Stimulated activated CD4-positive, alpha-beta T cell treated with anti-CD3 and anti-CD28 coated beads, TNF-alpha, amount 100 ng/mL, for 24 hours (primary cell): ENCODE data around the gene PNPLA3.
"Not testable (repeated sequence)": the region's sequence is repeated elsewhere in the genome, so short reads cannot be mapped to it uniquely, and the experiment has no call there.

Experiments used
- DNase-seq, 3 experiments: peaks; one replicate each; pipeline ENCODE4 v3.0.0-alpha.2; 2020; ENCODE audit warnings: low read depth in 3 of 3

The PNPLA3 gene

GRCh38 chr22:43889201-43889859, 34.3 kb upstream of the PNPLA3 start:
- DNase-seq: no peak

- DNase-seq: no peak
These were observed 33.7 kb upstream of the PNPLA3 start for GRCh38 chr22:43889860-43890253.

- DNase-seq: no peak
These were observed 32.7 kb upstream of the PNPLA3 start for GRCh38 chr22:43890901-43891331.

- DNase-seq: peak in 1 of 3 experiments; percentile 46
These were observed 32.0 kb upstream of the PNPLA3 start, which contains the start of gene PNPLA5 for GRCh38 chr22:43891360-43892182. Gene PNPLA5, minus strand, starts transcription at chr22:43892013. Its CDS starts 133 bp downstream, at chr22:43891880.

DNA sequence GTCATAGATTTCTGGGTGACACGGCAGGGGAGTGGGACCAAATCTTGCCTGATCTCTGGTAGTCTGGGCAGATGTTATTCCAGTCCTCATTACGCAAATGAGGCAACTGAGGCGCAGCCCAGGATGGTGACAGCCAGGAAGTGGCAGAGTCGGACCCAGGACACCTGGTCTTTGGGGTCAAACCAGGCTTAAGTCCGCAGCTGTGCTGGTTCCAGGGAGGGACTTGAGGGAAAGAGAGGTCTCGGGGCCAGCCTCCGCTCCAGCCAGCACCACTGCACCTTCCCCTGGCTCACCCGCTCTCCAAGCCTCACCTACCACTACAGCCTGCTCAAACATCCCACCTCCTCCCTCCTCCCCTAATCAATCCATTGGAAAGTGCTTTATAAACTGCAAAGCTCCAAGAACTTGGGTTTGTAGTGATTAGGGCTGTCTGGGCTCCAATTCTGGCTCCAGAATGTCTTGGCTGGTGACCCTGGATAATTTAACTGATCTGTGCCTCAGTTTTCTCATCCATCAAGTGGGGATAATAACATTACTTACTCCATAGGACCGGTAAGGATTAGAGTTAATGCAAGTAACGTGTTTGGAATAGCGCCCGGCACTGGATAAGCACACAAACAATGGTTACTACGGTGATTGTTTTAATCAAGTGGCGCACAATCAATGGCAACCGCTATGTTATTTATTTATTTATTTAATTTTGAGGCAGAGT, 31.3 kb upstream of the PNPLA3 start:
- DNase-seq: no peak

- DNase-seq: no peak
These were observed 30.3 kb upstream of the PNPLA3 start for GRCh38 chr22:43893266-43893665.

DNA sequence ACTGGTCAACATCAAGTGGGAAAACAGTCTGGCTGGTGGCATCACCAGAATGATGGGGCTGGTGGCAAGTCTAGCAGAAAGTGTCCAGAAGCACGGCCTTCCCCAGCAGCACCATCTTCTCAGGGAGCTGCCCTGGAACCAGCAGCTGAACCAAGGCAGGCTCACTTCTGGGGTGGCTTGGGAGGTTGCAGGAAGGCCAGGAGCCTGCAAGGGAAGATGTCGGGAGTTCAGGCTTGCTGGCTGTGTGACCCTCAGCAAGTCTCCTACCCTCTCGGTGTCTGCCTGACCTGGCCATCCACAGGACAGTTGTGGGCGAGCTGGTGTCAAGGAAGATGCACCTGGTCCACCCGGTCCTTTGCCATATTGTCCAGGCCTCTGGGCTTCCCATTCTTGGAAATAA, 29.5 kb upstream of the PNPLA3 start:
- no peak for DNase-seq

DNA sequence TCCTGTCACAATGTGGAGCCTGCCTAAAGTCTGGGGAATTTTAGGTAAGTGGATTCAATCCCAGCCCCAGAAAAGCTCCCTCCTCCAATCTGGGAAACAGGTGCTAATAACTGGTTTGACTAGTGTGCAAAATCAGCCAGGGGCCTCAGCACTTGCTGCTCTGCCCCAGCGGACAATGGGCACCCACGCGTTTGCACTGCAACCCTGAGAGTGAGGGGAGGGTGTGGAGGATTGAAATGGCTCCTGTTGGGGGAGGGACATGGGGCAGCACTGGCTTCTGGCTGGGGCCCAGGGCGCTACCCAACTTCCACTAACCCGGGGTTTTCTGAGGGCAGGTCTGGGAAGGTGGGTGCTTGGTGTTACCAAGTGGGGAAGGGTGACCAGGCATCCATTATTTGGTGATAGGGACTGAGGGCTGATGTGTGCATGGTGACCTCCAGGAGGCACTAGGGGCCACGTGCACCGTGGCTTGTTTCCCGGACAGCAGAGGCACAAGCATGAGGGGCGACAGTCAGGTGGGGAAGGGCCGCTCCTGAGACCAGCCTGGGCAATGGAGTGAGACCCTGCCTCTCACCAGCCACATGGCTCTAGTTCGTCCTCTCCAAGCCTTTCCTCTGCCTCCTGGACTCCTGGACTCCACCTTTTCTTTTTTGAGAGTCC, 27.5 kb upstream of the PNPLA3 start:
- DNase-seq: no peak

- DNase-seq: no peak
These were observed 25.8 kb upstream of the PNPLA3 start for GRCh38 chr22:43897751-43898261.

GRCh38 chr22:43900206-43900605, 23.4 kb upstream of the PNPLA3 start:
- no peak for DNase-seq

DNA sequence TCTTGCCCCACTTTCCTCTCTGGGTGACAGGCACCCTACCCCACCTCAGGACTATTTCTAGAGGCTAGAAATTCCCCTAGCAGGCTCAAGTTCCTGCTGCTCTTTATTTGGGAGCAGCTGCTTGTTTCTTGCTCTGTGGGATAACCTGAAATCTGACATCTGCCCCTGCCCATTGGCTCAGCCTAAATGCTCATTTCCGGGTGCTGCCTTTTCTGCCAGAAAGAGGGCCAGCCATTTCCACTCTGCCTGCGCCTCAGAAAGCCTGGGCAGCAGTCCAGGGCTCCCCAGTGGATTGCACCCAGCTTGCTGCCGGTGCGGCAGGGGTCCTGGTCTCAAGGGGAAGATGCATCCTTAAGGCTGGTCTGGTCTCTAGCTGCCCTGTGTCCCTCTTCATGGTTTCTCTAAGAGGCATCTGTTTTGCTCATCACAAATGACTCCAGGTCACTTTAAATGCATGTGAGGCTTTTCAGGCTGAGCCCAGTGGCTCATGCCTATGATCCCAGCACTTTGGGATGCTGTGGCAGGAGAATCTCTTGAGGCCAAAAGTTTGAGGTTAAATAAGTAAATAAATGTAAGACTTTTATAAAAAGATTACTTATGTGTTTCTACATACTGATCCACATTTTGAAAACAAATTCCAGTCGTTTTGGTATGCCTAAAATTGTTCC, 21.5 kb upstream of the PNPLA3 start:
- DNase-seq: no peak

DNA sequence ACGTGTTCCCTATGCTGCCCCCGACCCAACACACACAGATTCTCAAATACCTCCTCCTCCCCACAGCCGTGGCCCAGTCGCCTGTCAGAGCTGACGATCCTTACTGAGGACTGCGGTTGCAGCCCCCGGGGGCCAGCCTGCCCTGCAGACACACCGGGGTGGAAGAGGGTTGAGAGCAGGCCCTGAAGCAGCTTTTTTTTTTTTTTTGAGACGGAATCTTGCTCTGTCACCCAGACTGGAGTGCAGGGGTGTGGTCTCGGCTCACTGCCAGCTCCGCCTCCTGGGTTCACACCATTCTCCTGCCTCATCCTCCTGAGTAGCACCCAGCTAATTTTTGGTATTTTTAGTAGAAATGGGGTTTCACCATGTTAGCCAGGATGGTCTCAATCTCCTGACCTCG, 20.6 kb upstream of the PNPLA3 start:
- not testable (repeated sequence) for DNase-seq

GRCh38 chr22:43904412-43904811, 19.2 kb upstream of the PNPLA3 start:
- peak in 1 of 3 experiments; percentile 34 for DNase-seq

DNA sequence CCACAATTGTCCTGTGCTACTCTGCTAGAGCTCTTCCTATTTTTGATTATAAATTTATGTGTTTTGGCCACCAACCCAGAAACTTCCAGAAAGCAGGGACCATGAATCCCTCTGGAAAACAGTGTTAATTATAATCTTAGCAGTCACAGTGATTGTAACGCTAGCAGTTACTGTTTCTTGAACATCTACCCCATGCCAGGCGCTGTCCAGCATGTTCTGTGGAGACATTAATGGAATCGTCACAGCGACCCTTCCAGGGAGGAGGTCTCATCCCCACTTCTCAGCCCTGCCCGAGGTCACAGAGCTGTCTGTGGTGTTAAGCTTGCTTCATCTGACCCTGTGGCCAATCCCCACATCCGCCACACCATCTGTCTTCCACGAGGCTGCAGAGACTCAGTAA, 17.9 kb upstream of the PNPLA3 start:
- no peak for DNase-seq

DNA sequence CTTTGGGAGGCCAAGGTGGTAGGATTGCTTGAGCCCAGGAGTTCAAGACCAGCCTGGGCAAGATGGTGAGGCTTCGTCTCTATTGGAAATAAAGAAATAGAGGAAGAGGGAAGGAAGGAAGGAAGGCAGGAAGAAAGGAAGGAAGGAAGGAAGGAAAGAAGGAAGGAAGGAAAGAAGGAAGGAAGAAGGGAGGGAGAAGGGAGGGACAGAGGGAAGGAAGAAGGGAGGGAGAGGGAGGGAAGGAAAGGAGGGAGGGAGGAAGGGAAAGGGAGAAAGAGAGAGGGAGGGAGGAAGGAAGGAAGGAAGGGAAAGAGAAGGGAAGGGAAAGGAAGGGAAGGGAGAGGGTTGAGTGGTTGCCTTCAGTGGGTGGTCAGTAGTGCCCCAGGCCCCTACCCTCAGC, 13.9 kb upstream of the PNPLA3 start:
- DNase-seq: no peak

DNA sequence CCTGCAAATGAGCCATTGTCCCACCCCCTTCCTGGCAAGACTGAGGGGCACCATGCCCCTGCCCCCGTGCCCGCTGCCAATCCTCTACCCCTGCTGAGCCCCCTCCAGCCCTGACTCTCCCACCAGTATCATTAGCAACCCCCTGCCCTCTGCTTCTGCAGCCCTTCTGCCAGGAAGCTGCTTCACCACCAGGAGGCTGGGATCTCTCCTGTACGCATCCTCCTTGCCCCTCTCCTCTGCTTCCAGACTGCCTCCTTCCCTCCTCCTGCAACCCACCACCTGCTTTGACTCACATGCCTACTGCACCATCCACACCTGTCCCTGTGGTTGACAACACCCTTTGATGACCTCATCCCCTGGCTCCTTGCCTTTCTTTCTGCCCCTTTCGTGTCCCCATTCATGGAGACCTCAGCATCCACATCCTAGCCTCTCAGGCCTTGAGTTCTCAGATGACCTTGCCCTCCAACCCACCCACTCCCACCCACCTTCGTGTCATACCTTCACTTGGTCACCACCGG, 13.4 kb upstream of the PNPLA3 start:
- DNase-seq: no peak

DNA sequence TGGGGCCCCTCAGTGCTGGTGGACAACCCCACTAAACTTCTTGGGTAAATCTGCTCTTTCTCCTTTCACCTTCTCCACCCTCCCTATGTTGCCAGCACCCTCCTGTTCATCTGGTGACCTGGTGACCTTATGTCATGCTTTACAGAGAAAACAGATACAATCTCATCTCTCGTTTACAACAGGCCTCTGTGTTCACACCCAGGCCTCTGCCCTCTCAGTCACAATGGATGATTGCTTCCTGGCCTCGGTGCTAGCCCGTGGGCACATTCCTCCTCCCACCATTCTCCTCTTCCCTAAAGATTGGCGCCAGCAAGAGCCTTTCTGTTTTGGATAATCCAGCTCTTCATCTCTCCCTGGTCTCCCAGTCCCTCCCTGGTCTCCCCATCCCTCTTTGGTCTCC, 12.3 kb upstream of the PNPLA3 start:
- DNase-seq: no peak

GRCh38 chr22:43917521-43917920, 6.1 kb upstream of the PNPLA3 start:
- DNase-seq: no peak

GRCh38 chr22:43919106-43919973, 4.3 kb upstream of the PNPLA3 start:
- DNase-seq: no peak

DNA sequence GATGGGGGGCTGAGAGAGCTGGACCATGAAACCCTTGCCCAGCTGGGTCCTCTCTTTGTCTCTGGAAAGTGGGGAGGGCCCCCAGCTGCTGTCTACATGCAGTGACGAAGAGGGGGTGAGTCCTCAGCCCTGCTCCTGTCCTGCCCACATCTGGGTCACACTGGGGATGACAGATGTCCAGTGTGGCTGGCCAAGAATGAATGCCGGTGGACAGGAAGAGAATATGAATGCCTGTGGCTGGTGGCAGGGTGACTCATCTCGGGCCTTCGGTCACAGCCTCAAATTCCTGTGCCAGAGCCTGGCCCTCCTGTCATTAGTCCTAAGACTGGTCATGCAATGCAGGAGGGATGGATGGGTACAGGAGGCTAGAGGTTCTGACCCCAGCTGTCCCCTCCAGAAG, 2.2 kb upstream of the PNPLA3 start:
- DNase-seq: no peak
